PC-3 (cell line): Measurements from ENCODE around the gene SEPTIN11.

Source experiments
- EZH2 ChIP-seq: fragments of 300-600 bp; sonication (generic); IDR thresholded peaks from one replicate; pipeline ENCODE4 v1.6.1; 2017; ENCODE audit warnings: antibody characterized with exemption, mild to moderate bottlenecking, low read length; ENCODE audit not compliant: unreplicated experiment
- EZH2phosphoT487 ChIP-seq: fragments of 300-600 bp; sonication (generic); IDR thresholded peaks from 2 replicates; pipeline ENCODE4 v1.6.1; 2018; ENCODE audit warnings: mild to moderate bottlenecking, antibody characterized with exemption, low read length, borderline replicate concordance
- TF ChIP-seq, protein P1 (sequence below): fragments of 300-600 bp; sonication (generic); conservative IDR thresholded peaks from 2 replicates; pipeline ENCODE4 v1.5.1; 2017; ENCODE audit warnings: antibody characterized with exemption, low read depth, mild to moderate bottlenecking, low read length

DNA sequence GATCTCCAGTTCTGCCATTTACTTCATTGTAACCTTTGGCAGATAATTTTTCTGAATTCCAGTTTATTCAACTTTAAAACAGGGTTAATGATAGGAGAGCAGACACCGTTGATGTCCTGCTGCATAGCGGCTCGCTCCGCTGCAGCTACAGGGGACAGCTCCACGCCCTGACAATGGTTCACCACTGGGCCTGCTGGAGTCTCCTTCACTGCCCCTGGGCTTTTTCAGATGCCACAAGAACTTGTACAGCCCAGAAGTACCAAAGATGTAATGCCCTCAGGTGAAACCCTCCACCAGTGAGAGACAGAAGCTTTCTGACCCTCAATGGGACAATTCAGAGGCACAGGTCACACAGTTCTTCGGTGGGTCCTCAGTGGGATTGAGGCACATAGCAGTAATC lies 22.7 kb upstream of the SEPTIN11 start:
- TF ChIP-seq, protein P1, sequence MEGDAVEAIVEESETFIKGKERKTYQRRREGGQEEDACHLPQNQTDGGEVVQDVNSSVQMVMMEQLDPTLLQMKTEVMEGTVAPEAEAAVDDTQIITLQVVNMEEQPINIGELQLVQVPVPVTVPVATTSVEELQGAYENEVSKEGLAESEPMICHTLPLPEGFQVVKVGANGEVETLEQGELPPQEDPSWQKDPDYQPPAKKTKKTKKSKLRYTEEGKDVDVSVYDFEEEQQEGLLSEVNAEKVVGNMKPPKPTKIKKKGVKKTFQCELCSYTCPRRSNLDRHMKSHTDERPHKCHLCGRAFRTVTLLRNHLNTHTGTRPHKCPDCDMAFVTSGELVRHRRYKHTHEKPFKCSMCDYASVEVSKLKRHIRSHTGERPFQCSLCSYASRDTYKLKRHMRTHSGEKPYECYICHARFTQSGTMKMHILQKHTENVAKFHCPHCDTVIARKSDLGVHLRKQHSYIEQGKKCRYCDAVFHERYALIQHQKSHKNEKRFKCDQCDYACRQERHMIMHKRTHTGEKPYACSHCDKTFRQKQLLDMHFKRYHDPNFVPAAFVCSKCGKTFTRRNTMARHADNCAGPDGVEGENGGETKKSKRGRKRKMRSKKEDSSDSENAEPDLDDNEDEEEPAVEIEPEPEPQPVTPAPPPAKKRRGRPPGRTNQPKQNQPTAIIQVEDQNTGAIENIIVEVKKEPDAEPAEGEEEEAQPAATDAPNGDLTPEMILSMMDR: no peak
- TF ChIP-seq EZH2 (no peak), EZH2phosphoT487 (no peak)
